ENCODE measurements around the gene LILRB2. TPM values are rescaled to one million over a fixed set of nuclear protein-coding genes. Genes with fewer than 3 reads are reported as not detected.
"Not testable (repeated sequence)": the region's sequence is repeated elsewhere in the genome, so short reads cannot be mapped to it uniquely, and the experiment has no call there.

Gene LILRB2
- polyA plus RNA-seq, 3 donors, result 2.2 to 14.6 (median 2.4) TPM

DNA sequence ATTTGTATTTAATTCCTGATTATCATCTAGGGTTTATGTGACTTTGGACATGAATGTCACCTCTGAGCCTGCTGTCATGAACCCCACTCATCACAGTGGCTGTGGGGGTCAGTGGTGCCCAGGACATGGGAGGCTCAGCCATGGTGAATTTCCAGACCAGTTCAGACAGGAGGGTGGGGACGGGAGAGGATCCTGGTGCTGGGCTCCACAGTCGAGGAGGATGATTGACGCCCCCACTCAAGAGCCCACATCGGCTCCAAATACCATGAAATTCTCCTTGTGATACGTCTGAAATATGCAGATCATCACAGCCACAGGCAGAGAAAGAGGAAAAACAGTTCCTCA lies 57.0 kb downstream of the LILRB2 start:
- not testable (repeated sequence) for H3K27ac ChIP-seq (ENCODE audit: low read depth, low read length)
- WGBS, 3 donors, result 44 to 55% (median 47%) methylated on average over 4 to 5 of the region's 5 CpGs

Other genes starting within 250 kb of the LILRB2 start
- 1 to 10 TPM in 1 of 3 donors, under 1 TPM in 1, not detected in 1; 0.76 to 2.1 TPM for gene VSTM1, start 217.2 kb downstream of the LILRB2 start, polyA plus RNA-seq
- gene TARM1, start 199.7 kb downstream of the LILRB2 start, polyA plus RNA-seq, result not detected
- gene OSCAR, start 180.3 kb downstream of the LILRB2 start, polyA plus RNA-seq, result 1 to 10 TPM in 2 of 3 donors, under 1 TPM in 1; 0.37 to 6.4 (median 3.5) TPM
- gene NDUFA3, start 178.3 kb downstream of the LILRB2 start, polyA plus RNA-seq, result 100 to 1,000 TPM in 2 of 3 donors, 10 to 100 TPM in 1; 53.4 to 243 (median 185) TPM
- gene TFPT, start 165.5 kb downstream of the LILRB2 start, polyA plus RNA-seq, result 10 to 100 TPM in 2 of 3 donors, 1 to 10 TPM in 1; 7.2 to 17.9 (median 11.8) TPM
- gene PRPF31, start 165.4 kb downstream of the LILRB2 start, polyA plus RNA-seq, result 10 to 100 TPM; 21.0 to 47.7 (median 46.6) TPM
- 10 to 100 TPM; 19.4 to 23.6 (median 20.7) TPM for gene CNOT3, start 143.3 kb downstream of the LILRB2 start, polyA plus RNA-seq
- 1 to 10 TPM; 5.1 to 7.2 (median 6.2) TPM for gene LENG1, start 121.4 kb downstream of the LILRB2 start, polyA plus RNA-seq
- 10 to 100 TPM in 1 of 3 donors, 1 to 10 TPM in 2; 3.1 to 44.8 (median 6.4) TPM for gene TMC4, start 108.0 kb downstream of the LILRB2 start, polyA plus RNA-seq
- gene MBOAT7, start 91.5 kb downstream of the LILRB2 start, polyA plus RNA-seq, result 10 to 100 TPM; 18.8 to 32.0 (median 27.5) TPM
- 10 to 100 TPM; 32.8 to 45.0 (median 39.6) TPM for gene TSEN34, start 89.8 kb downstream of the LILRB2 start, polyA plus RNA-seq
- gene RPS9, start 80.3 kb downstream of the LILRB2 start, polyA plus RNA-seq, result 1,000 to 10,000 TPM; 3,750 to 5,284 (median 4,831) TPM
- 10 to 100 TPM in 1 of 3 donors, 1 to 10 TPM in 2; 2.0 to 29.9 (median 6.1) TPM for gene LILRB3, start 58.1 kb downstream of the LILRB2 start, polyA plus RNA-seq
- 10 to 100 TPM in 1 of 3 donors, 1 to 10 TPM in 1, under 1 TPM in 1; 0.72 to 10.1 (median 3.4) TPM for gene LILRA6, start 38.3 kb downstream of the LILRB2 start, polyA plus RNA-seq
- gene LILRB5, start 23.8 kb downstream of the LILRB2 start, polyA plus RNA-seq, result 10 to 100 TPM in 2 of 3 donors, 1 to 10 TPM in 1; 1.4 to 16.7 (median 13.5) TPM
- 10 to 100 TPM in 2 of 3 donors, 1 to 10 TPM in 1; 2.2 to 31.5 (median 14.3) TPM for gene LILRA5, start 32.1 kb upstream of the LILRB2 start, polyA plus RNA-seq
- under 1 TPM in 1 of 3 donors, not detected in 2; 0.03 TPM for gene LILRA4, start 58.1 kb upstream of the LILRB2 start, polyA plus RNA-seq
- 10 to 100 TPM in 2 of 3 donors, 1 to 10 TPM in 1; 8.2 to 75.8 (median 17.2) TPM for gene LAIR1, start 83.8 kb upstream of the LILRB2 start, polyA plus RNA-seq
- gene TTYH1, start 134.4 kb upstream of the LILRB2 start, polyA plus RNA-seq, result 10 to 100 TPM in 1 of 3 donors, under 1 TPM in 2; 0.70 to 11.9 (median 0.79) TPM
- gene LENG8, start 168.1 kb upstream of the LILRB2 start, polyA plus RNA-seq, result 100 to 1,000 TPM; 139 to 155 (median 151) TPM
- gene LENG9, start 182.7 kb upstream of the LILRB2 start, polyA plus RNA-seq, result 10 to 100 TPM in 1 of 3 donors, 1 to 10 TPM in 2; 5.7 to 19.7 (median 7.3) TPM
- gene CDC42EP5, start 192.2 kb upstream of the LILRB2 start, polyA plus RNA-seq, result 10 to 100 TPM; 17.1 to 37.7 (median 20.8) TPM
- gene LAIR2, start 221.7 kb upstream of the LILRB2 start, polyA plus RNA-seq, result not detected

All from adipose tissue (tissue), 3 donors.